ENCODE data around the gene TUNAR.

The TUNAR gene

DNA sequence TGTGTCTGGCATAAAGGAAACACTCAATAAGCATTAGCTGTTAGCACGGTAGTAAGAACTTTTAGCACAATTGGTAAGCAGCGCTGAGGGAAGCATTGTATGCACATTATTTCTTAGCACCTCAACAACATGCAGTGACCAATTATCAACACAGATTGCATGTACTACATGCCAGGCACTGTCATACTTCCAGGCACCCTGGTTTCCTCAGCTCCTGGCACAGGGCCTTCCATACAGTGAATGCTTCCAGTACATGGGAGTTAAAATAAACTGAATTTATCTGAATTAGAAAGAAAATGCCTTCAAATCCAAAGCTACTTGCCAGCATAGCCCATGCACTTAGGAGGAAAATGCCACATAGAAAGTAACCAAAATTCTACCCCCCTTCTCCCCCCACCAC lies 59.4 kb downstream of the TUNAR start:
- no peak for ATAC-seq
- no peak for TF ChIP-seq ARNTL (CRISPR knock-in tag; IDR thresholded peaks at IDR 0.05; ENCODE audit: borderline replicate concordance, low read depth)
- TF ChIP-seq ZNF8 (CRISPR knock-in tag; IDR thresholded peaks at IDR 0.05), result no peak
- TF ChIP-seq ISL1 (CRISPR knock-in tag; IDR thresholded peaks at IDR 0.05), result no peak
- no peak for TF ChIP-seq GLIS3 (CRISPR knock-in tag; IDR thresholded peaks at IDR 0.05)
- TF ChIP-seq RARB (CRISPR knock-in tag; IDR thresholded peaks at IDR 0.05), result no peak
- TF ChIP-seq PPARA (CRISPR knock-in tag; IDR thresholded peaks at IDR 0.05; ENCODE audit: borderline replicate concordance), result no peak
- TF ChIP-seq, protein P1, sequence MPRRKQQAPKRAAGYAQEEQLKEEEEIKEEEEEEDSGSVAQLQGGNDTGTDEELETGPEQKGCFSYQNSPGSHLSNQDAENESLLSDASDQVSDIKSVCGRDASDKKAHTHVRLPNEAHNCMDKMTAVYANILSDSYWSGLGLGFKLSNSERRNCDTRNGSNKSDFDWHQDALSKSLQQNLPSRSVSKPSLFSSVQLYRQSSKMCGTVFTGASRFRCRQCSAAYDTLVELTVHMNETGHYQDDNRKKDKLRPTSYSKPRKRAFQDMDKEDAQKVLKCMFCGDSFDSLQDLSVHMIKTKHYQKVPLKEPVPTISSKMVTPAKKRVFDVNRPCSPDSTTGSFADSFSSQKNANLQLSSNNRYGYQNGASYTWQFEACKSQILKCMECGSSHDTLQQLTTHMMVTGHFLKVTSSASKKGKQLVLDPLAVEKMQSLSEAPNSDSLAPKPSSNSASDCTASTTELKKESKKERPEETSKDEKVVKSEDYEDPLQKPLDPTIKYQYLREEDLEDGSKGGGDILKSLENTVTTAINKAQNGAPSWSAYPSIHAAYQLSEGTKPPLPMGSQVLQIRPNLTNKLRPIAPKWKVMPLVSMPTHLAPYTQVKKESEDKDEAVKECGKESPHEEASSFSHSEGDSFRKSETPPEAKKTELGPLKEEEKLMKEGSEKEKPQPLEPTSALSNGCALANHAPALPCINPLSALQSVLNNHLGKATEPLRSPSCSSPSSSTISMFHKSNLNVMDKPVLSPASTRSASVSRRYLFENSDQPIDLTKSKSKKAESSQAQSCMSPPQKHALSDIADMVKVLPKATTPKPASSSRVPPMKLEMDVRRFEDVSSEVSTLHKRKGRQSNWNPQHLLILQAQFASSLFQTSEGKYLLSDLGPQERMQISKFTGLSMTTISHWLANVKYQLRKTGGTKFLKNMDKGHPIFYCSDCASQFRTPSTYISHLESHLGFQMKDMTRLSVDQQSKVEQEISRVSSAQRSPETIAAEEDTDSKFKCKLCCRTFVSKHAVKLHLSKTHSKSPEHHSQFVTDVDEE (CRISPR knock-in tag; IDR thresholded peaks at IDR 0.05), result no peak
- no peak for TF ChIP-seq ZC3H10 (CRISPR knock-in tag; IDR thresholded peaks at IDR 0.05)
- no peak for TF ChIP-seq ZFP30 (CRISPR knock-in tag; IDR thresholded peaks at IDR 0.05)
- TF ChIP-seq, protein P2, sequence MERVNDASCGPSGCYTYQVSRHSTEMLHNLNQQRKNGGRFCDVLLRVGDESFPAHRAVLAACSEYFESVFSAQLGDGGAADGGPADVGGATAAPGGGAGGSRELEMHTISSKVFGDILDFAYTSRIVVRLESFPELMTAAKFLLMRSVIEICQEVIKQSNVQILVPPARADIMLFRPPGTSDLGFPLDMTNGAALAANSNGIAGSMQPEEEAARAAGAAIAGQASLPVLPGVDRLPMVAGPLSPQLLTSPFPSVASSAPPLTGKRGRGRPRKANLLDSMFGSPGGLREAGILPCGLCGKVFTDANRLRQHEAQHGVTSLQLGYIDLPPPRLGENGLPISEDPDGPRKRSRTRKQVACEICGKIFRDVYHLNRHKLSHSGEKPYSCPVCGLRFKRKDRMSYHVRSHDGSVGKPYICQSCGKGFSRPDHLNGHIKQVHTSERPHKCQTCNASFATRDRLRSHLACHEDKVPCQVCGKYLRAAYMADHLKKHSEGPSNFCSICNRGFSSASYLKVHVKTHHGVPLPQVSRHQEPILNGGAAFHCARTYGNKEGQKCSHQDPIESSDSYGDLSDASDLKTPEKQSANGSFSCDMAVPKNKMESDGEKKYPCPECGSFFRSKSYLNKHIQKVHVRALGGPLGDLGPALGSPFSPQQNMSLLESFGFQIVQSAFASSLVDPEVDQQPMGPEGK (CRISPR knock-in tag; IDR thresholded peaks at IDR 0.05; ENCODE audit: borderline replicate concordance), result no peak
- no peak for TF ChIP-seq ZFP3 (CRISPR knock-in tag; IDR thresholded peaks at IDR 0.05)
- TF ChIP-seq, protein P3, sequence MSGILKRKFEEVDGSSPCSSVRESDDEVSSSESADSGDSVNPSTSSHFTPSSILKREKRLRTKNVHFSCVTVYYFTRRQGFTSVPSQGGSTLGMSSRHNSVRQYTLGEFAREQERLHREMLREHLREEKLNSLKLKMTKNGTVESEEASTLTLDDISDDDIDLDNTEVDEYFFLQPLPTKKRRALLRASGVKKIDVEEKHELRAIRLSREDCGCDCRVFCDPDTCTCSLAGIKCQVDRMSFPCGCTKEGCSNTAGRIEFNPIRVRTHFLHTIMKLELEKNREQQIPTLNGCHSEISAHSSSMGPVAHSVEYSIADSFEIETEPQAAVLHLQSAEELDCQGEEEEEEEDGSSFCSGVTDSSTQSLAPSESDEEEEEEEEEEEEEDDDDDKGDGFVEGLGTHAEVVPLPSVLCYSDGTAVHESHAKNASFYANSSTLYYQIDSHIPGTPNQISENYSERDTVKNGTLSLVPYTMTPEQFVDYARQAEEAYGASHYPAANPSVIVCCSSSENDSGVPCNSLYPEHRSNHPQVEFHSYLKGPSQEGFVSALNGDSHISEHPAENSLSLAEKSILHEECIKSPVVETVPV (CRISPR knock-in tag; IDR thresholded peaks at IDR 0.05), result no peak

DNA sequence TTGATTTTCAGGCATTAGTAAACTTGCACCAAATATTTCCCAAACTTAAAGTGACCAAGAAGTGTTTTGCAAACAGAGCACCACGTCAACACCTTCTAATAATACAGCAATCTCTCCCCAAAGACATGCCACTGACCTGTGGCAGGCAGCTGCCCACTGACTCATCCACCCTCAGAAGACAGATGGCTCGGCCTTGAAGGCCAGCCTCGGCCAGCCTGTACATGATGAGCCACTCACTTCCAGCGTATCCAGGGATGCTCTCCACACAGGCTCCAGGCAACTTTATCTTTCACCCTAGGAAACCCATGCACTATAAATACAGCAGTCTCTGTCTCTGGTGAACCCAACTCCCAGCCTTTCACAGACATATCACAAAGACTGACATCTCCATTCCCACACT lies 62.7 kb downstream of the TUNAR start:
- ATAC-seq, result no peak
- TF ChIP-seq, protein P1 (CRISPR knock-in tag; IDR thresholded peaks at IDR 0.05), result no peak
- TF ChIP-seq ZC3H10 (CRISPR knock-in tag; IDR thresholded peaks at IDR 0.05), result no peak
- TF ChIP-seq BACH2 (CRISPR knock-in tag; IDR thresholded peaks at IDR 0.05; ENCODE audit: borderline replicate concordance), result no peak
- TF ChIP-seq ESRRG (CRISPR knock-in tag; IDR thresholded peaks at IDR 0.05), result no peak
- TF ChIP-seq, protein P2 (CRISPR knock-in tag; IDR thresholded peaks at IDR 0.05; ENCODE audit: borderline replicate concordance), result no peak
- TF ChIP-seq, protein P3 (CRISPR knock-in tag; IDR thresholded peaks at IDR 0.05), result no peak

DNA sequence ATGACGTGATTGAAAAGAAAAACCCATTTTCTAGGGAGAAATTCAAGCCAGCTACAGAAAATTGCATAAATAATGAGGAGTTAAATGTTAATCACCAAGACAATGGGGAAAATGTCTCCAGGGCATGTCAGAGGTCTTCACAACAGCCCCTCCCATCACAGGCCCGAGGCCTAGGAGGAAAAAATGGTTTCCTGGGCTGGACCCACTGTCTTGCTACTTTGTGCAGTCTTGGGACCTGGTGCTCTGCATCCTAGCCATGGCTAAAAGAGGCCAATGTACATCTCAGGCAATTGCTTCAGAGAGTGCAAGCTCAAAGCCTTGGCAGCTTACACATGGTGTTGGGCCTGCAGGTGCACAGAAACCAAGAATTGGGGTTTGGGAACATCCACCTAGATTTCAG lies 65.3 kb downstream of the TUNAR start:
- ATAC-seq, result no peak
- TF ChIP-seq ZFP30 (CRISPR knock-in tag; IDR thresholded peaks at IDR 0.05), result no peak
- no peak for TF ChIP-seq BACH2 (CRISPR knock-in tag; IDR thresholded peaks at IDR 0.05; ENCODE audit: borderline replicate concordance)
- TF ChIP-seq OSR1 (CRISPR knock-in tag; IDR thresholded peaks at IDR 0.05), result no peak
- no peak for TF ChIP-seq SNAI2 (CRISPR knock-in tag; IDR thresholded peaks at IDR 0.05)
- TF ChIP-seq, protein P1 (CRISPR knock-in tag; IDR thresholded peaks at IDR 0.05), result no peak
- no peak for TF ChIP-seq GLIS3 (CRISPR knock-in tag; IDR thresholded peaks at IDR 0.05)
- TF ChIP-seq ZFP3 (CRISPR knock-in tag; IDR thresholded peaks at IDR 0.05), result no peak
- TF ChIP-seq RARB (CRISPR knock-in tag; IDR thresholded peaks at IDR 0.05), result no peak
